ENCODE measurements around the gene EVC2.

Gene EVC2

DNA sequence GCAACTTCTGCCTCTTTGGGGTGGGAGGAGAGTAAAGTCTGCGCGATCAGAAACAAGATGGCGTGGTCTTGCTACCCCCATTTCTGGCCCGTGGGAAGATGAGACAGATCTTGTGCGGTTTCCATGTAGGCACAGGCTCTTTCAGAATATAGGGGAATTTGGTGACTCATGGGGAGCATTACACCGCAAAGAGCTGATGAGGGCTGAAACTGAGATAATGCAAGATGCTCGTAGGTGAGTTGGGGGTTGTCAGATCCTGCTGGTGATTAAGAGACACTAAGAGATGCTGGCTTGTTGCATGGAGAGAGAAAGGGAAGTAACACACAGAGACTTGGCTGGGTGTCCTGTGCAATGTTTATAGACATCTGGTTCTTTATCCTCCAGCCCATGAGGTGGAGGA is 4.2 kb upstream of the EVC2 start:
- DNase-seq: no peak

- DNase-seq: no peak
These were observed 3.3 kb upstream of the EVC2 start for GRCh38 chr4:5711479-5712184.

DNA sequence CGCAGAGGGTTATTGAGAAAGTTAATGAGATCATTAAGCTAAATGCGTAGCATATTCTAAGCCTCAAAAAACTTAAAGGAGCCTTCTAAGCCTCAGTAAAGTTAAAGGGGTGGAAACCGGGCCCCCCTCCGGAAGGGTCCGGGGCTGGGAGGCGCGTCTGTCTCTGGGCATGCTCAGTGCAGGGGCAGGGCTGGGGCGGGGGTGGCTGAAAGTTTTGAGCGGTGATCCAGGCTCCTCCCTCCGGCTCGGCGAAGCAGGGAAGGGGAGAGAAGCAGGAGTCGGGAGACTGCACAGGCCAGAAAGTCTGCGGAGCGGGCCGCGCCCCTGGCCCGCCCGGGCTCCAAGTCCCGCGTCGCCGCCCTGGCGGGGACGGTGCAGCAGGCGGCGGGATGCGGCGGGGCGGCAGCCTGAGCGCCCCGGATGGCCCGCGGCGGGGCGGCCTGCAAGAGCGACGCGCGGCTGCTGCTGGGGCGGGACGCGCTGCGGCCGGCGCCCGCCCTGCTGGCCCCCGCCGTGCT is 2.7 kb upstream of the EVC2 start, which contains the start of gene EVC:
EVC (plus strand) TSS at position 241 of the 518 bp plus-strand sequence; CDS start at position 421, 180 bp downstream.
- DNase-seq: peak in 26 of 56 donors; percentile 4 to 57 (median 26)

GRCh38 chr4:5710065-5710960 is 2.0 kb upstream of the EVC2 start:
- DNase-seq: no peak

DNA sequence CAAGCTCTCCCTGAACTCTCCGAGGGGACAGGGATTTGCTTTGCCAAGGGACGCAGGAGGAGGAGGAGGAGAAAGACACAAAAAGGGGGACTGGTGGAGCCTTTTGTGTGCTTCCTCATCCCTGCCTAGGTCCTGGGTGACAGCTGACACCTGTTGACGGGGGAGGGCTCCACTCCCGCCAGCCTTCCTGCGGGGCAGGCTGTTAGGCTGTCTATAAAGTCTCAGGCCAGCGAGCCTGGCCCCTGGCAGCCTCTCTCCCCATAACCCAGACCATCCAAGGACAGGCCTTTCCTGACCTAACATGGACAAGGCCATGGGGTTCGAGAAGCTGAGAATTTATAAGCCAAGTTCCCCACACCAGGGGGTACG is 832 bp upstream of the EVC2 start:
- no peak for DNase-seq

GRCh38 chr4:5707778-5708448 is 446 bp downstream of the EVC2 start:
- DNase-seq: no peak

- no peak for DNase-seq
These were observed 993 bp downstream of the EVC2 start for GRCh38 chr4:5707366-5707765.

DNA sequence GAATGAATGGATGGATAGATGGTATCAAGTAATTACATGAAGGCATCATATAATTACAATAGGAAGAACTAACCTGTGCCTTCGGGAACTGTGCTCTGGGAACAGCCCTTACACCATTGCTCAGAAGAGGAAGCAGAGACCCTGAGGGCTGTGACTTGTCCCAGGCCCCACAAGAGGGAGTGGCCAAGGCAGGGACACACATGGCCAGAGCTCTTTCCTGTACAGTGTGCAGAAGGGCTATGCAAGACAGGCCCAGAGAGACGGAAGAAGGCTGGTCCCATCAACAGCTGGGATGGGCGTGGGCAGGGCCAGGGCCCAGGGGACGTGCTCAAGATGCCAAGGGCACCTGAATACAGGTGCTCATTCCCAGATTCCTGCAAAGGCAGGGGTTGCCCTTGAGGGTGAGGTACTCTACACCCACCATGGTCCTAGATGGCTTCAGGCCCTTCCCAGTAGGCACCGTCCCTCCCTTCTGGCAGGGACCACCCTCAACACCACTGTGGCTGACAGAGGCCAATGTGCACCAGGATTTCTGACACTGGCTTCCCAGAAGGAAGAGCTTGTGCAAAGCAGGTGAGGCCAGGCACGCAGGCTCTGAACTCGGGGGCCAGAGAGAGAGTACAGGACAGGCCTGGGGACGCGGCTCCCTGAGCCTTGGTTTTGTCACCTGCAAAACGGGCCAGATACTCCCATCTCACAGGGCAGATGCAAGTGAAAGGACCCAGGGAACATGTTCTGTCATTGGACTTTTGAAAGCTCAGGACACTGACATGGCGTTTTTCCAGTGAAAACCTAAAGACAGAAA is 1.7 kb downstream of the EVC2 start:
- no peak for DNase-seq

DNA sequence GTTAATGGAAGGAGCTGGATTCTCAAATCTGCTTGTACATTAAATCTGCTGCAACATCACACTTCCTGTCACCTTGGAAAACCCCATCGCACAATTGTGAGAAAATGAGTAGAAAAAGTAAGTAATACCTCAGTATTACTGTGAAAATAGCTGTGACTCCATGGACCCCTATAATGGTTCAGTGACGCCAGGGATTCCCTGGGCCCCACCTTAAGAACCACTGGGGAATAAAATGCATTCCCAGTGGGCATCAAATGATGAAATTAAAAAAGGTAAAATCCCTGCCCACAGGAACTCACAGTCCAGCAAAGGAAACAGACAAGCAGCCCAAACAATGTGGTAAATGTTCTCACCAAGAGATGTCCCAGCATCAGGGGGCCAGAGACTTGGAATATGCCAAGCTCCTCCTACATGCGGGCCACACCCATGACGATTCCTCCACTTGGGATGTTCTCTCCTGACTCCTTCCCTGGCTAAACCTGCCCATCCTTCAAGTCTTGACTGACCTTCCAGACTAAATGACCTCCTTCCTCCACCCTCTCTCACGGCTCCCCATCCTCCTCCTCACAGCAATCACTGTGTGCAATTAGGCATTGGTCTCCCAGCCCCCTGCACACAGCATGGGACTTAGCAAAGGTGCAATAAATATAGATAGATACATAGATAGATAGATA is 2.6 kb downstream of the EVC2 start:
- no peak for DNase-seq

DNA sequence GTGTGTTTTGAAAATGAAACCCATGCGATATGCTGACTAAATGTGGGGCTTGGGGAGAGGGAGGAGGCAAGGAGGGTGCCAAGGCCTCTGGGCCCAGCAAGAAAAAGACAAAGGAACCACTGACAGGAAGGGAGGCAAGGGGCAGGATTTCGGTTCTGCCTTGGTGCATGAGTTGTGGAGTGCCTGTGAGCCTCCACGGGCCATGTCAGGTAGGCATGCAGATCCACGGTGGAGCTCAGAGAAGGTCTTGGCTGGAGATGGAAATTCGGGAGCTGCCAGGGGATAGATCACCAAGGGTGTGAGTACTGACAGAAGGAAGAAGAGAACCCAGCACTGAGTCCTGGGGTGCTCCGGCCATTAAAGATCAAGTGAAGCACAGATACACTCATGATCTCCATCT is 4.1 kb downstream of the EVC2 start:
- DNase-seq: no peak

- no peak for DNase-seq
These were observed 4.5 kb downstream of the EVC2 start for GRCh38 chr4:5703831-5704230.

- DNase-seq: no peak
These were observed 6.4 kb downstream of the EVC2 start for GRCh38 chr4:5701971-5702370.

- no peak for DNase-seq
These were observed 7.9 kb downstream of the EVC2 start for GRCh38 chr4:5700459-5700858.

- DNase-seq: no peak
These were observed 12.0 kb downstream of the EVC2 start for GRCh38 chr4:5696341-5696740.

DNA sequence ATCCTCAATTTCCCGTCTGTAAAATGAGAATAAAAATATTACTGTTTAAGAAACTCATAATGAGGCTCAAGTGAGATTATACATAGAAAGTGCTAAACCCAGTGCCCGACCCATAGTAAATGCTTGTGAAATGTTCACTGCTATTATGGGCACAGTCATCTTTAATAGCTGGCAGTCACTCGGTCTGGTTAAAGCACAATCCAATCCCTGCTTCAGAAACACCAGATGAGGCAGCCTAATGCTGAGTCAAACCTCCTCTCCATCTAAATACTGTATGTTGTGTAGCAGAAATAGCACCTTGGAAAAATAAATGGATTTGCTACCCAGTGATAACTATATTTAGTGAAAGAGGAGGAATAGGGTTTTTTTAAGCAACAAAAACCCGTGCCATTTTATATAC is 14.5 kb downstream of the EVC2 start:
- DNase-seq: no peak

- DNase-seq: no peak
These were observed 16.7 kb downstream of the EVC2 start for GRCh38 chr4:5691491-5692132.

DNA sequence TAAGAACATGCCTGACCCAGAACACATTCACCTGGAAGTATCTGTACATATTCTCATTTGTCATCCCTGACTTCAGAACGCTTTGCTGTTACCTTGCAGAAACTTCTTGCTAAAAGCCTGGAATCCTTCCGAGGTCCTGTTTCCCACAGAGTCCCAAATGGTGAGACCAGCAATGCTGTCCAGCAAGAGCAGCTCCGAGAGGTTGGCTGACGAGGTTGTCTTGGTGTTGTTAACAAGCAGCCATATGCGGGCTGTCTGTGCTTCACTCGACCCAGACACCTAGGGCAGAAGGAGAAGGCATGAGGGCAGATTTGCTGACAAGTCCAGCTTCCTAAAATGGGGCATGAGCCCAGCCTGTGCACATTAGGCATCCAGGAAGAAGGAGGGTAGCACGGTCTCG is 19.3 kb downstream of the EVC2 start:
- no peak for DNase-seq

DNA sequence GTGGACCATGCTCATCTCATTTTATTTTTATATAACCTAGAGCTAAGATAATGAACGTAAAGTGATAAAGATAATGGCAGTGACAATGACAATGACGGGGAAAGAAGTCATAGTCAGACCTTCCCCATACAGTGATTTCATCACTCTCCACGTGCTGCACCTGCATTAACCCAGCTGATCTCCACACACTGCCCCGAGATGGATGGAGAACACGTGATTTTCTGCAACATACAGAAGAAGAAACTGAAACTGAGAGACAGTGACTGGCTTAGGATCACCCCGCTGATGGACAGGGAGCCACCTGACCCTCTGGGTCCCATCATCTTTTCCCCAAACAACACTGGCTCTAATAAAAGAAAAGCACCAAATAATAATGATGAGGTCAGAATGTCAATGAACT is 22.0 kb downstream of the EVC2 start:
- DNase-seq: no peak

GRCh38 chr4:5685296-5685695 is 23.1 kb downstream of the EVC2 start:
- no peak for DNase-seq

GRCh38 chr4:5683566-5683965 is 24.8 kb downstream of the EVC2 start:
- DNase-seq: no peak

Measured in amygdala (tissue), 56 donors.